ENCODE results near the gene GDPD4. TPM values are rescaled to one million over a fixed set of nuclear protein-coding genes. Genes with fewer than 3 reads are reported as not detected.

The GDPD4 gene
- total RNA-seq, 1 donor from 2014 or later: not detected

DNA sequence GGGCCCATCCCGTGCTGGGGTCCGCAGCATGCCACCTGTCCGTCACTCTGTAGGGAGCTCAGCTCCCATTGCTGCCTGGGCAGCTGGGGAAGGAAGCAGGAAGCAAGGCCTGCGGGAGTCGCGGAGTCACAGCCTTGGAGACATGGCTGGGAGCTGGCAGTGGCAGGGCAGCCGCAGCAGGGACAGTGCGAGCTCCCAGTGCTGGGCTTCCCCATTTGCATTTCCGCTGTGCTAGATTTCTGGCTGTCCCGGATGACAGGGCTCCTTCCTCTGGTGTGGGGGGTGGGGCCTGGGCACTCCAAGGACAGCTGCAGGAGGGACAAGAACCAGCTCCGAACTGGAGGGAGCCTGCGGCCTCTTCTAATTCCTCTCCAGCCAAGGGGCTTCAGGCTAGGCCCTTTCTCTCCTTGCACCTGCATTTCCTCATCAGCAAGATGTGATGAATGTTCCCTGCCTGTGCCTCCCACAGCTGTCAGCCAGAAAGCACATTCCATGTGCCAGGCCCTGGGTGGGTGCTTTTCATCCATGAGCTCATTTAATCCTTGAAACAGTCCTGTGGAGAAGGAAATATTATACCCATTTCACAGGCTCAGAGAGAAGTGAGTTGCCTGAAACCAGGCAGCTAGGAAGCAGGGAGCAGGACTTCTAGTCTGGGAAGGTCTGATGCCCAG lies 125.5 kb downstream of the GDPD4 start:
- DNase-seq (ENCODE audit: low spot score): no peak
- Mint-ChIP-seq H3K4me1 (ENCODE audit: low read depth) (no peaks in the 10 kb centered on the region), H3K27me3 (ENCODE audit: insufficient read depth) (peaks cover 3% of the 10 kb centered on the region), H3K9me3 (peaks cover 5% of the 10 kb centered on the region), H3K27ac (no peak overlapping the region), H3K4me3 (no peak overlapping the region), H3K36me3 (ENCODE audit: low read depth) (no peaks in the 10 kb centered on the region)
- intact Hi-C loops (cut with micrococcal nuclease): no loop called here

DNA sequence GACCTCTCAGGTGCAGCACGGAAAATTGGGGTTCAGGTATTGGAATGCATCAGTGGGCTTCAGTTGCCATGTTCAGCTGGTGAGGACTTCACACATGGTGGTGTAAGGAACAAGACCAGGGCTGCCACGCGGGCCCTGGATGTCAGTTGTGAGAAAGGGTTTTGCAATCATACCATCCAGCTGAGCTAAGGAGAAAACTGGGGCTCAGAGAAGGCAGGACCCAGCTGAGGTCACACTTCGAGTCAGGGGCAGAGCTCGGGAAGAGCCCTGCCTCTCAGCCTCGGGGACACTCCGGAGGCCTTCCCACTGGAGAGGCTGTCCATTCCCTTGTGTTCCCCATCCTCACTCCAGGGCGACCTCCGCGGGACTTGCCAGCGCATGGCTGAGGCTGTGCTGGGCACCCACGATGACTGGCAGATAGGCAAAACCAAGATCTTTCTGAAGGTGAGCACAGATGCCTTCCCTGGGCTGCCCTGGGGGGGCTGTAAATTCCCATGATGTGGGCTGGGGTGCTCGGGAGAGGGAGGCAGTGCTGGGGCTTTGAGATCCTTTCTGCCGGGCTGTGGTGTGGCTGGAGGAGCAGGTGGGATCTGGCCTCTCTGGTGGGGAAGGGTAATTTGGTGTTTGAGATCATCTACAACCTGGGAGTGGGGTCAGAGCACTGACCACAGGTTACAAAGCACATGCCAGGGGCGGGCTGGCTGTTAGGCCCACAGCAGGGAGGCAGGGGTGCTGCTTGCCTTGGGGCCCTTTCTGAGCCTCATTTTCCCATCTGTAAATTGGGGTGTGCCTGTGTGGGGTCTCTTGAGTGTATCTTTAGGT lies 126.3 kb downstream of the GDPD4 start:
- Mint-ChIP-seq H3K4me3 (no peak overlapping the region), H3K27ac (no peak overlapping the region), H3K4me1 (ENCODE audit: low read depth) (no peaks in the 10 kb centered on the region), H3K27me3 (ENCODE audit: insufficient read depth) (peaks cover 3% of the 10 kb centered on the region), H3K36me3 (ENCODE audit: low read depth) (no peaks in the 10 kb centered on the region), H3K9me3 (peaks cover 5% of the 10 kb centered on the region)
- DNase-seq (ENCODE audit: low spot score): no peak
- intact Hi-C loops (cut with micrococcal nuclease): no loop called here

DNA sequence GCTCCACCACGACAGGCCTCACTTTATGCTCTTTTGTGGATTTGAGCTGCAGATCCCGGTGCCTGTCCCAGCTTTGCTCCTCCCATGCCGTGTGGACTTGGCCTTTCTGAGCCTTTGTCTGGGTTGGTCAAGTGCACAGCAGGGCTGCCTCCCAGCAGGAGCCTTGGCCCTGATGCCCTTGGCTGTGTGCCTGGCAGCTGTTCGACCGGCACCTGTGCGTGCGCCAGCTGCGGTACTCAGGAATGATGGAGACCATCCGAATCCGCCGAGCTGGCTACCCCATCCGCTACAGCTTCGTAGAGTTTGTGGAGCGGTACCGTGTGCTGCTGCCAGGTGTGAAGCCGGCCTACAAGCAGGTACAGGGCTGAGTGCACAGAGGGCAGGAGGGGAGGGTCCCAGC lies 126.9 kb downstream of the GDPD4 start:
- DNase-seq (ENCODE audit: low spot score): no peak
- H3K4me3 Mint-ChIP-seq: no peak overlapping the region
- H3K4me1 Mint-ChIP-seq (ENCODE audit: low read depth): no peaks in the 10 kb centered on the region
- intact Hi-C loops (cut with micrococcal nuclease): no loop called here
- no peak overlapping the region for H3K27ac Mint-ChIP-seq
- no peaks in the 10 kb centered on the region for H3K36me3 Mint-ChIP-seq (ENCODE audit: low read depth)
- peaks cover 3% of the 10 kb centered on the region for H3K27me3 Mint-ChIP-seq (ENCODE audit: insufficient read depth)
- H3K9me3 Mint-ChIP-seq: peaks cover 5% of the 10 kb centered on the region

- peaks cover 4% of the 10 kb centered on the region for H3K9me3 Mint-ChIP-seq
- no peak overlapping the region for H3K27ac Mint-ChIP-seq
- no peaks in the 10 kb centered on the region for H3K36me3 Mint-ChIP-seq (ENCODE audit: low read depth)
- no peak for DNase-seq (ENCODE audit: low spot score)
- intact Hi-C loops (cut with micrococcal nuclease): no loop called here
- no peaks in the 10 kb centered on the region for H3K4me1 Mint-ChIP-seq (ENCODE audit: low read depth)
- peaks cover 3% of the 10 kb centered on the region for H3K27me3 Mint-ChIP-seq (ENCODE audit: insufficient read depth)
- H3K4me3 Mint-ChIP-seq: no peak overlapping the region
Observed at GRCh38 chr11:77173494-77173893, 128.0 kb downstream of the GDPD4 start.

- Mint-ChIP-seq H3K36me3 (ENCODE audit: low read depth) (no peaks in the 10 kb centered on the region), H3K27me3 (ENCODE audit: insufficient read depth) (peaks cover 3% of the 10 kb centered on the region), H3K4me3 (no peak overlapping the region), H3K4me1 (ENCODE audit: low read depth) (no peaks in the 10 kb centered on the region), H3K9me3 (no peaks in the 10 kb centered on the region), H3K27ac (no peak overlapping the region)
- intact Hi-C loops (cut with micrococcal nuclease): no loop called here
- no peak for DNase-seq (ENCODE audit: low spot score)
Observed at GRCh38 chr11:77172666-77172982, 128.9 kb downstream of the GDPD4 start.

DNA sequence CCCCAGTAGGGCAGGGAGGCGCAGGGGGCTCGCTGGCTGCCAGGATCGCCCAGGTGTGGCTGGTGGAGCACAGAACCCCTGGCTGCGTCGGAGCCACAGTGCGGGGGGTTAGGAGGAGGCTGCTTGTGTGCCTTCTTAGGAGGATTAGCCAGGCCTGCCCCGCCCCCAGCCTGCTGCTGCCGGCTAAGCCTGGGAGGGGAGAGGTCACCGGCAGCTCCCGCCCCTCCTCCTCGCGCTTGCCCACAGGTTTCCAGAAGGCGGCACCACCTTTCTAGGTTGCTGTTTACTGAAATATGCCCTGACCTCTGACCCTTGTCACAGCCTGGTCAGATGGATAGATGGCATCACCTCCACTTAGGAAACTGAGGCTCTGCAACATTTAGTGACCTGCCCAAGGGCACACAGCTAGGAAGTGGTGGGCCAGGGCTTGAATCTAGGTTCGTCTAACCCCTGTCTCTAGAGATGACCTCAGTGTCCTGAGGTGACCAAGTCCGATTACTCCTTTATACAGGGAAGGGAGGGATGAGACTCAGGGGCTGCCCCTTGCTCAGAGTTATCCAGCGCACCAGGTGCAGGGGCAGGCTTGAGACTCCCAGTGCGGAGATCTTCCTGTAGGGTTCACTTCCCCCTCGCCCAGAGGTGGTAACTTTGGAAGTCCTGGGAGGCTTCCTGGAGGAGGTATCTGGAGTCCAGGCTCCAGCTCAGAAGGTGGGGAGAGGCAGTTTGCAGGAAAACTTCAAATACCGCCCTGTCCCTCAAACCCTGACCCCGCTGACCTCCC lies 129.4 kb downstream of the GDPD4 start:
- peaks cover 3% of the 10 kb centered on the region for H3K27me3 Mint-ChIP-seq (ENCODE audit: insufficient read depth)
- no peaks in the 10 kb centered on the region for H3K4me1 Mint-ChIP-seq (ENCODE audit: low read depth)
- intact Hi-C loops (cut with micrococcal nuclease): no loop called here
- H3K4me3 Mint-ChIP-seq: no peak overlapping the region
- no peaks in the 10 kb centered on the region for H3K36me3 Mint-ChIP-seq (ENCODE audit: low read depth)
- no peak for DNase-seq (ENCODE audit: low spot score)
- no peak overlapping the region for H3K27ac Mint-ChIP-seq
- H3K9me3 Mint-ChIP-seq: no peaks in the 10 kb centered on the region

DNA sequence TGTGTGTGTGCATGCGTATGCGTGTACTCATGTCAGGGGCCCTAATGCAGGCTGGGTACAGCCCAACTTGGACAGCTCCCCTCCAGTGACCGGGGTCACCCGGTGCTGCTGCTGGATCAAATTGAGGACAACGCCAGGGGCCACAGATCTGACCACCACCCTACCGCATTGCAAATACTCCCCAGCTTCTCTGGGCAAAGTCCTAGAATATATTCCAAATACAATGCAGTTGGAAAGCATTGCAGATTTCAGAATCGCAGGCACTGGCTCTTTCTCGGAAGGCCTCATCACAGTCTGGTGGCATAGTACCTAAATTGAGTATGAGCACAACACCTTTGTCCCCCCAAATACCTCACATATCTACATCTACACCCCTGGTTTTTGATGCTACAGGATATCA lies 130.2 kb downstream of the GDPD4 start:
- no peak overlapping the region for H3K4me3 Mint-ChIP-seq
- H3K4me1 Mint-ChIP-seq (ENCODE audit: low read depth): no peaks in the 10 kb centered on the region
- no peak for DNase-seq (ENCODE audit: low spot score)
- intact Hi-C loops (cut with micrococcal nuclease): no loop called here
- peaks cover 3% of the 10 kb centered on the region for H3K27me3 Mint-ChIP-seq (ENCODE audit: insufficient read depth)
- no peak overlapping the region for H3K27ac Mint-ChIP-seq
- H3K9me3 Mint-ChIP-seq: no peaks in the 10 kb centered on the region
- no peaks in the 10 kb centered on the region for H3K36me3 Mint-ChIP-seq (ENCODE audit: low read depth)

DNA sequence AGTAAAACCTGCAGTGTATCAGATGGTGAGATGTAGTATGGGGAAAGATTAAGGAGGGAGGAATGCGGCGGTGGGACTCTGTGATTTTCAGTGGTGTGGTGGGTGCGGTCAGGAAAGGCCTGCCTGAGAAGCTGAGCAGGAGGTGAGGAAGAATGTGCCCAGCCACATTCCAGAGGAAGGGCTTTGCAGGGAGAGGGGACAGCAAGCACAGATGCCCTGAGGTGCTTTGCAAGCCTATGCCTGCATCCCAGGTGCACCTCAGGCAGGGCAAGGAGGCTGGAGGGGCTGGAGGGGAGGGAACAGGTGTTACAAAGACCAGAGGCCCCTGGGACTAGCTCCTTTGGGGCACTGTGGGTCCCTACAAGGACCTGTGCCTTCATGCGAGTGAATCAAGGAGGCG lies 131.4 kb downstream of the GDPD4 start:
- no peak for DNase-seq (ENCODE audit: low spot score)
- no peak overlapping the region for H3K27ac Mint-ChIP-seq
- no peaks in the 10 kb centered on the region for H3K9me3 Mint-ChIP-seq
- no peak overlapping the region for H3K4me3 Mint-ChIP-seq
- no peaks in the 10 kb centered on the region for H3K36me3 Mint-ChIP-seq (ENCODE audit: low read depth)
- no peaks in the 10 kb centered on the region for H3K4me1 Mint-ChIP-seq (ENCODE audit: low read depth)
- intact Hi-C loops (cut with micrococcal nuclease): no loop called here
- H3K27me3 Mint-ChIP-seq (ENCODE audit: insufficient read depth): peaks cover 6% of the 10 kb centered on the region

- Mint-ChIP-seq H3K4me3 (no peak overlapping the region), H3K27ac (no peak overlapping the region), H3K27me3 (ENCODE audit: insufficient read depth) (peaks cover 3% of the 10 kb centered on the region), H3K4me1 (ENCODE audit: low read depth) (no peaks in the 10 kb centered on the region), H3K36me3 (ENCODE audit: low read depth) (no peaks in the 10 kb centered on the region), H3K9me3 (no peaks in the 10 kb centered on the region)
- DNase-seq (ENCODE audit: low spot score): no peak
- intact Hi-C loops (cut with micrococcal nuclease): no loop called here
Observed at GRCh38 chr11:77167791-77168190, 133.7 kb downstream of the GDPD4 start.

GRCh38 chr11:77167111-77167626 lies 134.3 kb downstream of the GDPD4 start:
- no peak for DNase-seq (ENCODE audit: low spot score)
- no peak overlapping the region for H3K4me3 Mint-ChIP-seq
- no peak overlapping the region for H3K27ac Mint-ChIP-seq
- peaks cover 3% of the 10 kb centered on the region for H3K27me3 Mint-ChIP-seq (ENCODE audit: insufficient read depth)
- H3K4me1 Mint-ChIP-seq (ENCODE audit: low read depth): no peaks in the 10 kb centered on the region
- no peaks in the 10 kb centered on the region for H3K36me3 Mint-ChIP-seq (ENCODE audit: low read depth)
- intact Hi-C loops (cut with micrococcal nuclease): no loop called here
- H3K9me3 Mint-ChIP-seq: no peaks in the 10 kb centered on the region

Other genes starting within 250 kb of the GDPD4 start
- 0.10 and 0.32 TPM in 2 replicates for gene CAPN5, start 234.7 kb downstream of the GDPD4 start, total RNA-seq
- gene OMP, start 198.8 kb downstream of the GDPD4 start, total RNA-seq: not detected in 2 replicates
- gene MYO7A, start 173.4 kb downstream of the GDPD4 start, total RNA-seq: 0.07 and 0.29 TPM in 2 replicates
- gene PAK1, start 172.4 kb upstream of the GDPD4 start, total RNA-seq: 33.1 and 38.4 TPM in 2 replicates